ENCODE data around the gene ALK. TPM values are rescaled to one million over a fixed set of nuclear protein-coding genes. Genes with fewer than 3 reads are reported as not detected.

The ALK gene
- total RNA-seq, 2 donors from 2014 or later: 0.25 TPM; not detected in 1

GRCh38 chr2:29405707-29406106, 515.7 kb downstream of the ALK start:
- peaks cover 10% of the 10 kb centered on the region for H3K27me3 Mint-ChIP-seq (ENCODE audit: low read depth)
- no peak overlapping the region for H3K27ac Mint-ChIP-seq
- no peaks in the 10 kb centered on the region for H3K9me3 Mint-ChIP-seq
- DNase-seq (no peak), ATAC-seq (replicated peaks in 1 of 2) (no peak)
- no peaks in the 10 kb centered on the region for H3K4me1 Mint-ChIP-seq (ENCODE audit: low read depth)
- no peaks in the 10 kb centered on the region for H3K36me3 Mint-ChIP-seq (ENCODE audit: insufficient read depth in 2 of 2)
- no peak overlapping the region for H3K4me3 Mint-ChIP-seq

GRCh38 chr2:29405266-29405665, 516.1 kb downstream of the ALK start:
- DNase-seq: no peak
- Mint-ChIP-seq H3K4me1 (ENCODE audit: low read depth) (no peaks in the 10 kb centered on the region), H3K9me3 (no peaks in the 10 kb centered on the region), H3K4me3 (no peak overlapping the region), H3K36me3 (ENCODE audit: insufficient read depth in 2 of 2) (no peaks in the 10 kb centered on the region), H3K27me3 (ENCODE audit: low read depth) (peaks cover 10% of the 10 kb centered on the region), H3K27ac (no peak overlapping the region)
- ATAC-seq (replicated peaks in 1 of 2): no peak

GRCh38 chr2:29401994-29402393, 519.4 kb downstream of the ALK start:
- Mint-ChIP-seq H3K4me3 (no peak overlapping the region), H3K27ac (no peak overlapping the region), H3K27me3 (ENCODE audit: low read depth) (peaks cover 10% of the 10 kb centered on the region), H3K36me3 (ENCODE audit: insufficient read depth in 2 of 2) (no peaks in the 10 kb centered on the region), H3K9me3 (no peaks in the 10 kb centered on the region), H3K4me1 (ENCODE audit: low read depth) (no peaks in the 10 kb centered on the region)
- ATAC-seq (replicated peaks in 1 of 2) (no peak), DNase-seq (no peak)

- H3K9me3 Mint-ChIP-seq: no peaks in the 10 kb centered on the region
- DNase-seq (no peak), ATAC-seq (replicated peaks in 1 of 2) (no peak)
- no peak overlapping the region for H3K4me3 Mint-ChIP-seq
- H3K27ac Mint-ChIP-seq: no peak overlapping the region
- H3K4me1 Mint-ChIP-seq (ENCODE audit: low read depth): no peaks in the 10 kb centered on the region
- peaks cover 10% of the 10 kb centered on the region for H3K27me3 Mint-ChIP-seq (ENCODE audit: low read depth)
- no peaks in the 10 kb centered on the region for H3K36me3 Mint-ChIP-seq (ENCODE audit: insufficient read depth in 2 of 2)
Observed at GRCh38 chr2:29400930-29401653, 520.3 kb downstream of the ALK start.

GRCh38 chr2:29398384-29399237, 522.8 kb downstream of the ALK start:
- Mint-ChIP-seq H3K27ac (no peak overlapping the region), H3K27me3 (ENCODE audit: low read depth) (peaks cover 13% of the 10 kb centered on the region), H3K4me1 (ENCODE audit: low read depth) (no peaks in the 10 kb centered on the region)

GRCh38 chr2:29397713-29398112, 523.7 kb downstream of the ALK start:
- DNase-seq (no peak), ATAC-seq (replicated peaks in 1 of 2) (no peak)
- Mint-ChIP-seq H3K27me3 (ENCODE audit: low read depth) (peaks cover 14% of the 10 kb centered on the region), H3K9me3 (no peaks in the 10 kb centered on the region), H3K4me3 (no peak overlapping the region), H3K27ac (no peak overlapping the region), H3K36me3 (ENCODE audit: insufficient read depth in 2 of 2) (no peaks in the 10 kb centered on the region), H3K4me1 (ENCODE audit: low read depth) (no peaks in the 10 kb centered on the region)

More at GRCh38 chr2:29398384-29399237, 522.8 kb downstream of the ALK start:
- H3K4me3 Mint-ChIP-seq: no peak overlapping the region
- DNase-seq (no peak), ATAC-seq (replicated peaks in 1 of 2) (no peak)
- H3K36me3 Mint-ChIP-seq (ENCODE audit: insufficient read depth in 2 of 2): no peaks in the 10 kb centered on the region
- no peaks in the 10 kb centered on the region for H3K9me3 Mint-ChIP-seq

- Mint-ChIP-seq H3K4me3 (no peak overlapping the region), H3K27ac (no peak overlapping the region), H3K36me3 (ENCODE audit: insufficient read depth in 2 of 2) (no peaks in the 10 kb centered on the region), H3K4me1 (ENCODE audit: low read depth) (no peaks in the 10 kb centered on the region), H3K9me3 (no peaks in the 10 kb centered on the region), H3K27me3 (ENCODE audit: low read depth) (peaks cover 14% of the 10 kb centered on the region)
- DNase-seq: no peak
- no peak for ATAC-seq (replicated peaks in 1 of 2)
Observed at GRCh38 chr2:29397039-29397438, 524.3 kb downstream of the ALK start.

- H3K27me3 Mint-ChIP-seq (ENCODE audit: low read depth): peaks cover 17% of the 10 kb centered on the region
- no peaks in the 10 kb centered on the region for H3K9me3 Mint-ChIP-seq
- no peak for DNase-seq
- no peaks in the 10 kb centered on the region for H3K36me3 Mint-ChIP-seq (ENCODE audit: insufficient read depth in 2 of 2)
- no peak overlapping the region for H3K27ac Mint-ChIP-seq
- ATAC-seq (replicated peaks in 1 of 2): no peak
- no peak overlapping the region for H3K4me3 Mint-ChIP-seq
- no peaks in the 10 kb centered on the region for H3K4me1 Mint-ChIP-seq (ENCODE audit: low read depth)
Observed at GRCh38 chr2:29394981-29395350, 526.4 kb downstream of the ALK start.

- no peak for ATAC-seq (replicated peaks in 1 of 2)
Observed at GRCh38 chr2:29394311-29394980, 526.9 kb downstream of the ALK start.

GRCh38 chr2:29393676-29394075, 527.7 kb downstream of the ALK start:
- Mint-ChIP-seq H3K36me3 (ENCODE audit: insufficient read depth in 2 of 2) (no peaks in the 10 kb centered on the region), H3K9me3 (no peaks in the 10 kb centered on the region), H3K27ac (no peak overlapping the region), H3K4me3 (no peak overlapping the region), H3K4me1 (ENCODE audit: low read depth) (no peaks in the 10 kb centered on the region), H3K27me3 (ENCODE audit: low read depth) (peaks cover 21% of the 10 kb centered on the region)
- no peak for ATAC-seq (replicated peaks in 1 of 2)
- DNase-seq: no peak

More at GRCh38 chr2:29394311-29394980, 526.9 kb downstream of the ALK start:
- no peaks in the 10 kb centered on the region for H3K36me3 Mint-ChIP-seq (ENCODE audit: insufficient read depth in 2 of 2)
- peaks cover 21% of the 10 kb centered on the region for H3K27me3 Mint-ChIP-seq (ENCODE audit: low read depth)
- no peak overlapping the region for H3K27ac Mint-ChIP-seq
- H3K4me3 Mint-ChIP-seq: no peak overlapping the region
- no peaks in the 10 kb centered on the region for H3K4me1 Mint-ChIP-seq (ENCODE audit: low read depth)
- H3K9me3 Mint-ChIP-seq: no peaks in the 10 kb centered on the region
- DNase-seq: no peak

- Mint-ChIP-seq H3K4me1 (ENCODE audit: low read depth) (no peaks in the 10 kb centered on the region), H3K36me3 (ENCODE audit: insufficient read depth in 2 of 2) (no peaks in the 10 kb centered on the region), H3K9me3 (no peaks in the 10 kb centered on the region), H3K27ac (no peak overlapping the region), H3K27me3 (ENCODE audit: low read depth) (peaks cover 21% of the 10 kb centered on the region), H3K4me3 (no peak overlapping the region)
- ATAC-seq (replicated peaks in 1 of 2) (no peak), DNase-seq (no peak)
Observed at GRCh38 chr2:29392774-29393173, 528.6 kb downstream of the ALK start.

- no peaks in the 10 kb centered on the region for H3K4me1 Mint-ChIP-seq (ENCODE audit: low read depth)
- H3K9me3 Mint-ChIP-seq: no peaks in the 10 kb centered on the region
- ATAC-seq (replicated peaks in 1 of 2): no peak
- no peak overlapping the region for H3K27ac Mint-ChIP-seq
- H3K4me3 Mint-ChIP-seq: no peak overlapping the region
- H3K27me3 Mint-ChIP-seq (ENCODE audit: low read depth): peaks cover 21% of the 10 kb centered on the region
- no peak for DNase-seq
- no peaks in the 10 kb centered on the region for H3K36me3 Mint-ChIP-seq (ENCODE audit: insufficient read depth in 2 of 2)
Observed at GRCh38 chr2:29390136-29390535, 531.2 kb downstream of the ALK start.

- Mint-ChIP-seq H3K27me3 (ENCODE audit: low read depth) (peaks cover 17% of the 10 kb centered on the region), H3K4me1 (ENCODE audit: low read depth) (no peaks in the 10 kb centered on the region), H3K36me3 (ENCODE audit: insufficient read depth in 2 of 2) (no peaks in the 10 kb centered on the region), H3K27ac (no peak overlapping the region), H3K4me3 (no peak overlapping the region), H3K9me3 (no peaks in the 10 kb centered on the region)
- ATAC-seq (replicated peaks in 1 of 2) (no peak), DNase-seq (no peak)
Observed at GRCh38 chr2:29389686-29390085, 531.7 kb downstream of the ALK start.
